Lung microvascular endothelial cell (primary cell): Measurements from ENCODE around the gene ZNF146. TPM values are rescaled to one million over a fixed set of nuclear protein-coding genes. Genes with fewer than 3 reads are reported as not detected.
"Not testable (repeated sequence)": the region's sequence is repeated elsewhere in the genome, so short reads cannot be mapped to it uniquely, and the experiment has no call there.

Experiments used
- DNase-seq, 2 donors: peaks; one replicate each; pipeline versions ENCODE4 v3.0.0 to v3.0.0-alpha.2; 2010; ENCODE audit warnings: low read depth in 2 of 2
- total RNA-seq: library from RNA; depleted of rRNA; stranded (reverse); fragments of >200 nt; gene quantifications from 2 replicates; pipeline ENCODE4 v1.2.1, GENCODE V29; 2014

The ZNF146 gene
- total RNA-seq, 1 donor from 2014 or later = 65.7 TPM

DNA sequence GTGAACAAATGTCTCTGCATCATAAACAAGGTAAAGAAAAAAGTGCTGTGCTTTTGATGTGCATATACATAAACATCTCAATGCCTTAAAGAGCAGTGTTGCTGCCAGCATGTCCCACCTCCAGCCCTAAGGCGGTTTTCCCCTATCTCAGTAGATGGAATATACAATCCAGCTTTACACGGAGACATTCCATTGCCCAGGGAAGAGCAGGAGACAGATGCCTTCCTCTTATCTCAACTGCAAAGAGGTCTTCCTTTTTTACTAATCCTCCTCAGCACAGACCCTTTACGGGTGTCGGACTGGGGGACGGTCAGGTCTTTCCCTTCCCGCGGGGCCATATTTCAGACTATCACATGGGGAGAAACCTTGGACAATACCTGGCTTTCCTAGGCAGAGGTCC is 18.7 kb downstream of the ZNF146 start:
- DNase-seq = not testable (repeated sequence)

DNA sequence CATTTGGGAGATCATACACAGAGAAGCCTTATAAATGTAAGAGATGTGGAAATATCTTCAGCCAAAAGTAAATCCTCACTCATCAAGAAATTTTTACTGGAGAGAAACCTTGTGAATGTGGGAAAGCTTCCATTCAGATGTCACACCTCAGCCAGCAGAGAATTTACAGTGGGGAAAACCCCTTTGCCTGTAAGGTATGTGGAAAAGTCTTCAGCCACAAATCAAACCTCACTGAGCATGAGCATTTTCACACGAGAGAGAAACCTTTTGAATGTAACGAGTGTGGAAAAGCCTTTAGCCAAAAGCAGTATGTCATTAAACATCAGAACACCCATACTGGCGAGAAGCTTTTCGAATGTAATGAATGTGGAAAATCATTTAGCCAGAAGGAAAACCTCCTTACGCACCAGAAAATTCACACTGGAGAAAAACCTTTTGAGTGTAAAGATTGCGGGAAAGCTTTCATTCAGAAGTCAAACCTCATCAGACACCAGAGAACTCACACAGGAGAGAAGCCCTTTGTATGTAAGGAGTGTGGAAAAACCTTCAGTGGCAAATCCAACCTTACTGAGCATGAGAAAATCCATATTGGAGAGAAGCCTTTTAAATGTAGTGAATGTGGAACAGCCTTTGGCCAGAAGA is 21.5 kb downstream of the ZNF146 start:
- DNase-seq = no peak

DNA sequence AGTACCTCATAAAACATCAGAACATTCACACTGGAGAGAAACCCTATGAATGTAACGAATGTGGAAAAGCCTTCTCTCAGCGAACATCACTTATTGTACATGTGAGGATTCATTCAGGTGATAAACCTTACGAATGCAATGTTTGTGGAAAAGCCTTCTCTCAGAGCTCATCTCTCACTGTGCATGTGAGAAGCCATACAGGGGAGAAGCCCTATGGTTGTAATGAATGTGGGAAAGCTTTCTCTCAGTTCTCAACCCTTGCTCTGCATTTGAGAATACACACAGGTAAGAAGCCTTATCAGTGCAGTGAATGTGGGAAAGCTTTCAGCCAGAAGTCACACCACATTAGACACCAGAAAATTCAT is 22.0 kb downstream of the ZNF146 start:
- DNase-seq = no peak

DNA sequence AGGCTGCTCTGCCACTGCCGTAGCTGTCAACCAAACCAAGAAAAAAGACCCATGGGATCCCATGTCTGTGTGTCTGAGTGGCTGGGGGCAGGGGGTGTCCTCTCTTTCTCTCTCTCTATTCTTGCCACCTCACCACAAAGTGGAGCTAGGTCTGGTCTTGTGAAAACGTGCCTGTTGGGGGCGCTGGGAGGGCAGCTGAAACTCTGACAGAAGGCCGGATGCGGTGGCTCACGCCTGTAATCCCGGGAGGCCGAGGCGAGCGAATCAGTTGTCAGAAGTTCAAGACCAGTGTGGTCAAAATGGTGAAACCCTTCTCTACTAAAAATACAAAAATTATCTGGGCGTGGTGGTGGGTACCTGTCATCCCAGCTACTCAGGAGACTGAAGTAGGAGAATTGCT is 29.2 kb downstream of the ZNF146 start:
- no peak for DNase-seq

DNA sequence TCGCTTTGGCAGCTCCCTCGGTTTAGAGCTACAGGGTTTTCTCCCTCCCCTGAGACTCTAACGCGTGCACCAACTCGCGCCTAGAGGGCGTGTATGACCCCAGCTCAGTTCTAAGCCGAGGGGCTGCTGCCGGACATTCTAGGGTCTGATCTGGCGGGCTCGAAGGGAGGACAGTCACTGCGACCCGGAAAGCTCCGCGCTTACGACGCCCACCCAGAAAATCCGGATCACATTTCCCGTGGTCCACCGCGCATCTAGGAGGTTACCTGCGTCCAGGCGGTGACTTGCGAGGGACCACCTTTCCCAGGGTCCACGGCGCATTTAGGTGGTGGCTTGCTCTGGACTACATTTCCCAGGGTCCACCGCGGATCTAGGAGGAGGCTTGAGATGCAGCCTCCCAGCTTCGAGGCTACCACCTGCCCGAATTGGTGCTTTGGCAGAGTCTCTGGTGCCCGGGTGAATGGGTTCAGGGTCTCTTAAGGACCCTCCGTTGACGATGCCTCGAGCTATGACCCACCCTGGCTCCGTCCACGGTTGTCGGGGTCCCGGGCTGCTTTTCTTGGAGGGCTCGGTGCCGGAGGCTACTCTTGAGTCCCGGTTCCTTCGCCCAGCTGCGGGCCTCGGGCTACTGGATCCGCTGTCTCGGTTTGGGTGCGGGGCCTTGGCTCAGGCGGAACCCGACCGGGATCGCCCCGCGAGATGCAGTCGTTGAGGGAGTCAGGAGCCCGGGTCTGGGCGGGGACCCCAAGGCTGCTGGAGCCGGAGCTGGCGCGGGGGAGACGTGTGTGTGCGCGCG is 30.5 kb downstream of the ZNF146 start:
- DNase-seq = no peak

DNA sequence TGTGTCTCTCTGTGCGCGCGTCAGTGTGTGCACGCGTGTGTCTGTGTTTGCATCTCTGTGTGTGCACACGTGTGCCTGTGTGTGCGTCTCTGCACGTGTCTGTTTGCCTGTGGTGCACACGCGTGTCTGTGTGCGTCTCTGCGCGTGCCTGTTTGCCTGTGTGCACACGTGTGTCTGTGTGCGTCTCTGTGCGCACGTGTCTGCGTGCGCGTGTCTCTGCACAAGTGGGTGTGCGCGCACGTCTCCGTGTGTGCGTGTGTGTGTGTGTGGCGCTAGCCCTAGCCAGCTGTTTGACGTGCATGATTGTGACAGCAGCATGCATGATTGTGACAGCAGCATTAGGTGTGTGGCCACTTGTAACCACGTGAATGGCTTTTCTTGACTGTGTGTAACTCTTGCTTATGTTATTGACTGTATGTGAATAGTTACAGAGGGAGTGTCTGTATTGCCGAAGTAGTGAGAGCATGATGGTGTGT is 31.1 kb downstream of the ZNF146 start:
- DNase-seq = no peak

DNA sequence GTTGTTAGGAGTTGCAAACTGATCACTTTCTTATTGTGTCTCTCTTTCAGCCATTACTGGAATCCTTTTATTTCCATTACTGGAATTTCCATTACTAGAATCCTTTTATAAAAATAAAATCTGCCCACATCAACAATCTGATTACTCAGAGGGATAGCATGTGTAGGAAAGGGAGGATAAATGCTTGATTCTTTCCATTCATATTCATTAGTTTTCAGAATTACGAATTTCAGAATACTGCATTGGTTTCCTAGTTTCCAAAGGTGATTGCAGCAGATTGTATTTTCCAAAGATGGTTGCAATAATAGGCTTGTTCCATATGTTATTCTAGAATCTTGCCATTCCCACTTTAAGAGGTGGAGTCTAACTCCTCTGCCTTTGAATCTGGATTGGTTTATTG is 37.1 kb downstream of the ZNF146 start:
- no peak for DNase-seq

DNA sequence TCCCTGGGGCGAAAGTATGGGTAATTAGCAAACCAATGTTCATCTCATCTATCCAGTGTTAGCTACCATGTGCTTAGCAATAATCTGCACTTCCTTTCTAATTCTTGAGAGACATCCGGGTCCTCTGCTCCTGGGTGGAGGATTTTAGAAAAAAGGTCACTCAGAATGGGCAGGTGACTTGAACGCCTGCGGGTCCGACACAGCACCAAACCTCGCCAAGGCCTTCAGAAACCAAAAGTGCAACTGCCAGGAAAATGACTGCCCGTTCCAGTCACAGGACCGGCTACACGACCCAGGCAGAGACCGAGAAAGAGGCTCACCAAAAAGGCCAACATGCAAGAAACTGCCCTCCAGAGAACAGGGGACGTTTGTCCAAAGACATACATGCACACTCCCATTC is 39.9 kb downstream of the ZNF146 start:
- DNase-seq = no peak

DNA sequence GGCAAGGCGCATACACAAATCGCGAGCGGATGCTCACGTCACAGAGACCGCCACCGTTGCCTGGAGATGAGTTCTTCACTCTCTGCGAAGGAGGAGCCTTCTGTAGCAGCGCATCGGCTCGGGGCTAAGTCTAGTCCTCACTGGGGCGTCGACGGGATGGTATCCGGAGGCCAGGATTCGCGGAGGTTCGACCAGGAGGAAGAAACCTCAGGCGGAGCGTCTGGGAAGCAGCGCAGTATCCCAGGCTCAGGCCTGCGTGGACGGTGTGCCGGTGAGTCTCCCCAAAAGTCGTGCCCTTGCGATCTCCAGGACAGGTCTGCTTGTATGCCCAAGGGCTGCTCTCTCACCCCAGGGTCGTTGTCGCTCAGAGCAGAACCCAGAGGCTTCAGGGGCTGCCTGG is 40.4 kb downstream of the ZNF146 start:
- DNase-seq = no peak

DNA sequence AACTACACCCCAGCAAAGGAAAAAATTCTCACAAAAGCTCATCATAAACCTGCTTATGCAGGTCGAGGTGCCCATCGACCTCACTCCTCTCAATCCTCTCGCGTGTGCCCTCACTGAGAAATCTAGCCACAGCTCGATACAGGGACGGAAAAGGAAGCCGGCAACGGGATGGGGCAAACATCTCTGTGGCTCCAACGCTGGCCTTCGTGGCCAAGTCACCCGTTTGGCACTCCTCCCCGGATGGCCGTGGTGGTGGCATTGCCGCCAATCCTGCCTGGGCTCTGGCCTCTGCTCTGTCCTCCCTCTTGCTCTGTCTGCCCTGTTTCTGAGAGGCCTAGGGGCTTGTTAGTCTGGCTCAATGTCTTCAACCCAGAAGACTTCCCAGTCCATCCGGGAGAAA is 41.2 kb downstream of the ZNF146 start:
- no peak for DNase-seq

DNA sequence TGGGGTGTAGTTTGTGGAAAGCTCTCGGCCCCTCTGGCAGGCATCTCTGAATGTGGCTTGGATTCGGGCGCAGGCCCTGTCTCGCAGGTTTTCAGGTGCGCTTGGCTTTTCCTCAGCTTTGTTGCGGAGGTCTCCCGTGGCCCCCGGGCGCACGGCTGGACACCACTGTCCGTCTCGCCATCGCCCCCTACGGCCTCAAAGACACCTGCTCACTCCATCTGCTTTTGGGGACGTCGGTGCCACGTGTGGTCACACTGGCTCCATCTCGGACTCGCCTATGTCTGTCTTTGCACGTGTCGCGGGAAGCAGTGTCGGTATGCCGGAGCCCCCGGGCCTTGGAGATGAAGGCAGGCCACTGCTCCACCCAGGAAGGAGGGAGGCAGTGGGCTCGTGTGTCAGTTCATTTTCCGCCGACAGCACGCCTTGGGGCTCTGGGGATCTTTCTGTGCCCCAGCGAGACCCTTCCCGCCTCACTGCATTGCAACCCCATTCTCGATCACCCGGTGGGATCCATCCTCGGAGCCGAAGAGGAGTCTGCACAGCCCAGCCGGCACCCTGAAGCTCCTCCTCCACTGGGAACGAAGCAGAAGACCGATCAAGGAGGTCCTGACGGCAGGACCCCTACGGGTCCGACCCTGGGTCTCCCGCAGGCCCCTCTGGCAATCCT is 42.1 kb downstream of the ZNF146 start:
- no peak for DNase-seq

DNA sequence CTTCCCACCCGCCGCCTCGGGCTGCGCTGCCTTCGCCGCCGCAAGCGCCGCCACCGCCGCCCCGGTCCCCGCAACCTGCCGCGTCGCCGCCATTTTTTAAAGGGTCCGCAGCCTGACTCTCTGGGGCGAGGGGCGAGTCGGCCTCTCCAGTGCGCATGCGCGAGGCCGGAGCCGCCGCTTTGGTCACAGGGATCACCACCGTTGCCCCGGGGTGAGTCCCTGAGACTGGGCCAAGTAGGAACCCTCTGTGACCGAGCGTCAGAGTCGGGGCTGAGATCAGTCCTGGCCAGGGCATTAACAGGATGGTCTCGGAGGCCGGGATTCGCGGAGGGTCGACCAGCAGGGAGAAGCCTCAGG is 42.6 kb downstream of the ZNF146 start:
- peak in 1 of 2 donors; percentile 17 for DNase-seq

DNA sequence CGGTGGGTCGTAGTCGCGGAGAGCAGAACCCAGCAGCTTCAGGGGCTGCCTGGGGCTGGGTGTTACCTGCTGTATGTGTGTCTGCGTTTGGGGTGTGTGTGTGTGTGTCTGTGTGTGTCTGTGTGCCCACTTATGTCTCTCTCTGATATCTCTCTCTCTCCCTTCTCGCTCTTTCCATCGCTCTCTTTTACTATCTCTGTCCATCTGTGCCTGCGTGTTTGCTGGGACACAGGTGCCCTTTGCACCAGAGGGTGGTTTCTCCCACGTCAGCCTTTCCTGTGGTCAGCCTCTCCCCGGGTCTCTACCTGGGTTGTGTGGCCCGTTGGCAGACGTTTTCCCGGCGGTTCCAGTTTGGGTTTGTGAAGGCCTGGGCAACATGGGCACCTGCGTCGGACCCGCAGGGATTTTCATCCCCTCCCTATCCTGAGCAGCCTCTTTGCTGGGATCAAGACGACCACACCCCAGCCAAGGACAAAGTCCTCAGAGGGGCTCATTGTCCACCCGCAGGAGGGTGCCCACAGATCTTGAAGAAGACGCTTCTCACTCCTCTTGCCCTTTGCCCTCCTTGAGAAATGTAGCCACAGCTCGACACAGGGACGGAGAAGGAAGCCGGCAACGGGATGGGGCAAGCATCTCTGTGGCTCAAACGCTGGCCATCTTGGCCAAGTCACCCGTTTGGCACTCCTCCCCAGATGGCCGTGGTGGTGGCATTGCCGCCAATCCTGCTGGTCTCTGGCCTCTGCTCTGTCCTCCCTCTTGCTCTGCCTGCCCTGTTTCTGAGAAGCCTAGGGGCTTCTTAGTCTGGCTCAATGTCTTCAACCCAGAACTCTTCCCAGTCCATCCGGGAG is 43.3 kb downstream of the ZNF146 start:
- no peak for DNase-seq

DNA sequence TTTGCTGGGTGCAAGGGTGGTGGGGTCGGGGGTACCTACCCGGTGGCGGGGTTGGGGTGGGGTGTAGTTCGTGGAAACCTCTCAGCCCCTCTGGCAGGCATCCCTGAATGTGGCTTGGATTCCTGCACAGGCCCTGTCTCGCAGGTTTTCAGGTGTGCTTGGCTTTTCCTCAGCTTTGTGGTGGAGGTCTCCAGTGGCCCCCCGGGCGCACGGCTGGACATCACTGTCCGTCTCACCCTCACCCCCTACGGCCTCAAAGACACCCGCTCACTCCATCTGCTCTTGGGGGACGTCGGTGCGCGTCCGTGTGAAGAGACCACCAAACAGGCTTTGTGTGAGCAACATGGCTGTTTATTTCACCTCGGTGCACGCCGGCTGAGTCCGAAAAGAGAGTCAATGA is 44.3 kb downstream of the ZNF146 start:
- DNase-seq = no peak

DNA sequence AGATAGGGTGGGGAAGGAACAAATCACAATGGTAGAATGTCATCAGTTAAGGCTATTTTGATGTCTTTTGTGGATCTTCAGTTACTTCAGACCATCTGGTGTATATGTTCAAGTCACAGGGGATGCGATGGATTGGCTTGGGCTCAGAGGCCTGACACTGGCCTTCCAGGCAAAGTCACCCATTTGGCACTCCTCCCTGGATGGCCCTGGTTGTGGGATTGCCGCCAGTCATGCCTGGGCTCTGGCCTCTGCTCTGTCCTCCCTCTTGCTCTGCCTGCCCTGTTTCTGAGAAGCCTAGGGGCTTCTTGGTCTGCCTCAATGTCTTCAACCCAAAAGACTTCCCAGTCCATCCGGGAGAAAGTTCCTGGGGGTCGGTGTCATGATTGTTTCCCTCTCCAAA is 50.2 kb downstream of the ZNF146 start:
- DNase-seq = no peak

DNA sequence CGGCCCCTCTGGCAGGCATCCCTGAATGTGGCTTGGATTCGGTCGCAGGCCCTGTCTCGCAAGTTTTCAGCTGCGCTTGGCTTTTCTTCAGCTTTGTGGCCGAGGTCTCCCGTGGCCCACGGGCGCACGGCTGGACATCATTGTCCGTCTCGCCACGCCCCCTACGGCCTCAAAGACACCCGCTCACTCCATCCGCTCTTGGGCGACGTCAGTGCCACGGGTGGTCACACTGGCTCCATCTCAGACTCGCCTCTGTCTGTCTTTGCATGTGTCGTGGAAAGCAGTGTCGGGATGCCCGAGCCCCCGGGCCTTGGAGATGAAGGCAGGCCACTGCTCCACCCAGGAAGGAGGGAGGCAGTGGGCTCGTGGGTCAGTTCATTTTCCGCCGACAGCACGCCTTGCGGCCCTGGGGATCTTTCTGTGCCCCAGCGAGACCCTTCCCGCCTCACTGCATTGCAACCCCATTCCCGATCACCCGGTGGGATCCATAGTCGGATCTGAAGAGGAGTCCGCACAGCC is 51.0 kb downstream of the ZNF146 start:
- DNase-seq = no peak

DNA sequence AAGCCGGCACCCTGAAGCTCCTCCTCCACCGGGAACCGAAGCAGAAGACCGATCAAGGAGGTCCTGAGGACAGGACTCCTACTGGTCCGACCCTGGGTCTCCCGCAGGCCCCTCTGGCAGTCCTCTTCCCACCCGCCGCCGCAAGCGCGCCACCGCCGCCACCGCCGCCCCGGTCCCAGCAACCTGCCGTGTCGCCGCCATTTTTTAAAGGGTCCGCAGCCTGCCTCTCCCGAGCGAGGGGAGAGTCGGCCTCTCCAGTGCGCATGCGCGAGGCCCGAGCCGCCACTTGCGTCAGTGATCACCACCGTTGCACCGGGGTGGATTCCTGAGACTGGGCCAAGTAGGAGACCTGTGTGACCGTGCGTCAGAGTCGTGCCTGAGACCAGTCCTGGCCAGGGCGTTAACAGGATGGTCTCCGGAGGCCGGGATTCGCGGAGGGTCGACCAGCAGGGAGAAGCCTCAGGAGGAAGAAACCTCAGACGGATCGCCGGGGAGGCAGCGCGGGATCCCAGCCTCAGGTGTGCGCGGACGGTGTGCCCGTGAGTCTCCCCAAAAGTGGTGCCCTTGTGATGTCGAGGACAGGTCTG is 51.6 kb downstream of the ZNF146 start:
- DNase-seq = no peak

DNA sequence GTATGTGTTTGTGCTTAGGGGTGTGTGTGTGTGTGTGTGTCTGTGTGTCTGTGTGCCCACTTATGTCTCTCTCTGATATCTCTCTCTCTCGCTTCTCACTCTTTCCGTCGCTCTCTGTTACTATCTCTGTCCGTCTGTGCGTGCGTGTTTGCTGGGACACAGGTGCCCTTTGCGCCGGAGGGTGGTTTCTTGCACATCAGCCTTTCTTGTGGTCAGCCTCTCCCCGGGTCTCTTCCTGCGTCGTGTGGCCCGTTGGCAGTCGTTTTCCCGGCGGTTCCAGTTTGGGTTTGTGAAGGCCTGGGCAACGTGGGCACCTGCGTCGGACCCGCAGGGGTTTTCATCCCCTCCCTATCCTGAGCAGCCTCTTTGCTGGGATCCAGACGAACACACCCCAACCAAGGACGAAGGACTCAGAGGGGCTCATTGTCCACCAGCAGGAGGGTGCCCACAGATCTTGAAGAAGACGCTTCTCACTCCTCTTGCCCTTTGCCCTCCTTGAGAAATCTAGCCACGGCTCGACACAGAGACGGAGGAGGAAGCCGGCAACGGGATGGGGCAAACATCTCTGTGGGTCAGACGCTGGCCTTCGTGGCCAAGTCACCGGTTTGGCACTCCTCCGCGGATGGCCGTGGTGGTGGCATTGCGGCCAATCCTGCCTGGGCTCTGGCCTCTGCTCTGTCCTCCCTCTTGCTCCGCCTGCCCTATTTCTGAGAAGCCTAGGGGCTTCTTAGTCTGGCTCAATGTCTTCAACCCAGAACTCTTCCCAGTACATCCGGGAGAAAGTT is 52.3 kb downstream of the ZNF146 start:
- DNase-seq = no peak

DNA sequence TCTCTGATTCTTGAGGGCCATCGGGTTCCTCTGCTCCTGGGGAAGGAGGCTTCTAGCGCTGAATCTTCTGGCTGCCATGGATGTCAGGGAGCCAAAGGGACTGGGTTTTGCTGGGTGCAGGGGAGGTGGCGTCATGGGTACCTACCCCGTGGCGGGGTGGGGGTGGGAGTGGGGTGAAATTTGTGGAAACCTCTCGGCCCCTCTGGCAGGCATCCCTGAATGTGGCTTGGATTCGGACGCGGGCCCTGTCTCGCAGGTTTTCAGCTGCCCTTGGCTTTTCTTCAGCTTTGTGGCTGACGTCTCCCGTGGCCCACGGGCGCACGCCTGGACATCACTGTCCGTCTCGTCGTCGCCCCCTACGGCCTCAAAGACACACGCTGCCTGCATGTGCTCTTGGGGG is 53.2 kb downstream of the ZNF146 start:
- not testable (repeated sequence) for DNase-seq

DNA sequence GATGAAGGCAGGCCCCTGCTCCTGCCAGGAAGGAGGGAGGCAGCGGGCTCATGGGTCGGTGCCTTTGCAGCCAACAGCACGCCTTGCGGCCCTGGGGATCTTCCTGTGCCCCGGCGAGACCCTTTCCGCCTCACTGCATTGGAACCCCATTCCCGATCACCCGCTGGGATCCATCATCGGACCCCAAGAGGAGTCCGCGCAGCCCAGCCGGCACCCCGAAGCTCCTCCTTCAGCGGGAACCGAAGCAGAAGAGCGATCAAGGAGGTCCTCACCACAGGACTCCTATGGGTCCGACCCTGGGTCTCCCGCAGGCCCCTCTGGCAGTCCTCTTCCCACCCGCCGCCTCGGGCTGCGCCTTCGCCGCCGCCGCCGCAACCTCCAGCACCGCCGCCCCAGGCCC is 53.7 kb downstream of the ZNF146 start:
- DNase-seq = not testable (repeated sequence)
